H9 (cell line): ENCODE data around the gene GNAS-AS1. TPM values are rescaled to one million over a fixed set of nuclear protein-coding genes. Genes with fewer than 3 reads are reported as not detected.

Source experiments
- DNase-seq: peaks from one replicate; pipeline ENCODE4 v3.0.0-alpha.2; 2017
- H2AFZ ChIP-seq: one replicate; pipeline ENCODE4 v1.6.1; 2013; ENCODE audit warnings: mild to moderate bottlenecking, low read length, control low read depth, moderate library complexity
- H2AK5ac ChIP-seq: 2 replicates; pipeline ENCODE4 v1.6.1; 2013; ENCODE audit warnings: low read length, control low read depth, mixed read lengths; ENCODE audit not compliant: insufficient read length
- H2BK120ac ChIP-seq: one replicate; pipeline ENCODE4 v1.6.1; 2013; ENCODE audit warnings: low read depth, mild to moderate bottlenecking, low read length, control low read depth, inconsistent platforms; ENCODE audit not compliant: poor library complexity, severe bottlenecking
- H2BK12ac ChIP-seq: 2 replicates; pipeline ENCODE4 v1.6.1; 2013; ENCODE audit warnings: low read length, control low read depth, mixed read lengths, low read depth; ENCODE audit not compliant: insufficient read length
- H2BK15ac ChIP-seq: 2 replicates; pipeline ENCODE4 v1.6.1; 2013; ENCODE audit warnings: low read depth, low read length, control low read depth
- H2BK20ac ChIP-seq: one replicate; pipeline ENCODE4 v1.6.1; 2013; ENCODE audit warnings: low read depth, mild to moderate bottlenecking, low read length, control low read depth, inconsistent platforms; ENCODE audit not compliant: poor library complexity, severe bottlenecking
- H2BK5ac ChIP-seq: 2 replicates; pipeline ENCODE4 v1.6.1; 2013; ENCODE audit warnings: low read length, control low read depth, mixed read lengths; ENCODE audit not compliant: insufficient read length
- H3K14ac ChIP-seq: 2 replicates; pipeline ENCODE4 v1.6.1; 2013; ENCODE audit warnings: low read length, control low read depth; ENCODE audit not compliant: insufficient read depth
- H3K18ac ChIP-seq: 2 replicates; pipeline ENCODE4 v1.6.1; 2013; ENCODE audit warnings: low read depth, mild to moderate bottlenecking, mixed read lengths, low read length, control low read depth; ENCODE audit not compliant: insufficient read length
- H3K23ac ChIP-seq: 2 replicates; pipeline ENCODE4 v1.6.1; 2013; ENCODE audit warnings: low read length, control low read depth, mixed read lengths, low read depth; ENCODE audit not compliant: insufficient read length
- H3K23me2 ChIP-seq: 2 replicates; pipeline ENCODE4 v1.6.1; 2013; ENCODE audit warnings: low read depth, mild to moderate bottlenecking, mixed read lengths, low read length, control low read depth; ENCODE audit not compliant: insufficient read length, poor library complexity, severe bottlenecking
- H3K27ac ChIP-seq: 2 replicates; pipeline ENCODE4 v1.5.1; 2013; ENCODE audit warnings: low read length, control low read depth, mixed read lengths, low read depth; ENCODE audit not compliant: insufficient read length
- H3K27me3 ChIP-seq: 2 replicates; pipeline ENCODE4 v1.6.1; 2013; ENCODE audit warnings: low read length, control low read depth, inconsistent platforms; ENCODE audit not compliant: insufficient read depth
- H3K4ac ChIP-seq: 2 replicates; pipeline ENCODE4 v1.6.1; 2013; ENCODE audit warnings: low read depth, mild to moderate bottlenecking, control low read depth, inconsistent platforms, low read length, moderate library complexity
- H3K4me1 ChIP-seq: 2 replicates; pipeline ENCODE4 v1.6.1; 2013; ENCODE audit warnings: low read length, control low read depth, inconsistent platforms; ENCODE audit not compliant: insufficient read depth
- H3K4me2 ChIP-seq: 2 replicates; pipeline ENCODE4 v1.6.1; 2013; ENCODE audit warnings: low read length, control low read depth, mixed read lengths; ENCODE audit not compliant: insufficient read length, insufficient read depth
- H3K56ac ChIP-seq: 2 replicates; pipeline ENCODE4 v1.6.1; 2013; ENCODE audit warnings: low read depth, mild to moderate bottlenecking, mixed read lengths, low read length, control low read depth; ENCODE audit not compliant: insufficient read length
- H3K79me1 ChIP-seq: 2 replicates; pipeline ENCODE4 v1.6.1; 2013; ENCODE audit warnings: low read depth, mild to moderate bottlenecking, moderate library complexity, low read length, control low read depth, inconsistent platforms; ENCODE audit not compliant: insufficient read depth, poor library complexity, severe bottlenecking
- H3K79me2 ChIP-seq: 2 replicates; pipeline ENCODE4 v1.6.1; 2013; ENCODE audit warnings: low read length, control low read depth, inconsistent platforms; ENCODE audit not compliant: insufficient read depth
- H3K9ac ChIP-seq: 2 replicates; pipeline ENCODE4 v1.6.1; 2013; ENCODE audit warnings: low read length, control low read depth, mixed read lengths; ENCODE audit not compliant: insufficient read length; ENCODE audit errors: extremely low read depth
- H3K9me3 ChIP-seq: one replicate; pipeline ENCODE4 v1.6.1; 2013; ENCODE audit warnings: low read depth, low read length, inconsistent platforms; ENCODE audit not compliant: control insufficient read depth
- H3T11ph ChIP-seq: one replicate; pipeline ENCODE4 v1.6.1; 2013; ENCODE audit warnings: mild to moderate bottlenecking, low read length, control low read depth, inconsistent platforms
- H4K20me1 ChIP-seq: one replicate; pipeline ENCODE4 v1.6.1; 2013; ENCODE audit not compliant: control insufficient read depth, insufficient read length, insufficient read depth
- H4K5ac ChIP-seq: 2 replicates; pipeline ENCODE4 v1.6.1; 2013; ENCODE audit warnings: low read depth, mild to moderate bottlenecking, mixed read lengths, low read length, control low read depth; ENCODE audit not compliant: insufficient read length
- H4K8ac ChIP-seq: replicated peaks from 2 replicates; pipeline ENCODE4 v1.6.1; 2013; ENCODE audit warnings: low read length, control low read depth, mixed read lengths, low read depth; ENCODE audit not compliant: insufficient read length
- H4K91ac ChIP-seq: 2 replicates; pipeline ENCODE4 v1.6.1; 2013; ENCODE audit warnings: low read depth, mild to moderate bottlenecking, moderate library complexity, mixed read lengths, low read length, control low read depth; ENCODE audit not compliant: insufficient read length
- H3K27ac Mint-ChIP-seq, 3 experiments: 2 replicates in 2 of 3; 3 replicates in 1 of 3; pipeline ENCODE4 v1.8.0; 2020 to 2021; ENCODE audit warnings: mixed read lengths in 3 of 3, mild to moderate bottlenecking in 1 of 3, moderate library complexity in 1 of 3
- H3K27me3 Mint-ChIP-seq: 2 replicates; pipeline ENCODE4 v1.8.0; 2021; ENCODE audit warnings: low read depth, mild to moderate bottlenecking, moderate library complexity, mixed read lengths
- H3K36me3 Mint-ChIP-seq, 3 experiments: 2 replicates in 2 of 3; 3 replicates in 1 of 3; pipeline ENCODE4 v1.8.0; 2020 to 2021; ENCODE audit warnings: low read depth in 3 of 3, mixed read lengths in 3 of 3; ENCODE audit not compliant: insufficient read depth in 1 of 3
- H3K4me1 Mint-ChIP-seq, 2 experiments: 2 replicates each; pipeline ENCODE4 v1.8.0; 2020; ENCODE audit warnings: mixed read lengths in 2 of 2
- H3K4me3 Mint-ChIP-seq, 2 experiments: 2 replicates in 1 of 2; 3 replicates in 1 of 2; pipeline ENCODE4 v1.8.0; 2020 to 2021; ENCODE audit warnings: mild to moderate bottlenecking in 2 of 2, mixed read lengths in 2 of 2, moderate library complexity in 1 of 2
- H3K9me3 Mint-ChIP-seq, 2 experiments: 2 replicates in 1 of 2; 3 replicates in 1 of 2; pipeline ENCODE4 v1.8.0; 2020; ENCODE audit warnings: mild to moderate bottlenecking in 2 of 2, mixed read lengths in 2 of 2, moderate library complexity in 1 of 2
- WGBS: extraction: QIAGEN DNeasy Blood & Tissue Kit; methylation state at CpG from one replicate; pipeline ENCODE4 v1.1.7; 2013; ENCODE audit warnings: missing lambda C conversion rate, low lambda C conversion rate, mixed read lengths; ENCODE audit not compliant: insufficient read length; ENCODE audit errors: extremely low coverage; 5-methylcytosine and 5-hydroxymethylcytosine counted together
- total RNA-seq: library from RNA; stranded (reverse); gene quantifications from 2 replicates; pipeline ENCODE4 v1.2.1, GENCODE V29; 2021
- TF ChIP-seq, protein P1 (sequence below): fragments of 200-600 bp; sonication (generic); conservative IDR thresholded peaks from 3 replicates; pipeline ENCODE4 v1.8.0; 2021; ENCODE audit warnings: antibody characterized with exemption, mild to moderate bottlenecking

Gene GNAS-AS1
- total RNA-seq, 1 experiment from 2014 or later, result 11.3 TPM

GRCh38 chr20:58826271-58826670 lies 24.4 kb downstream of the GNAS-AS1 start:
- peaks cover 3 to 9% of the 10 kb centered on the region in 2 experiments; a peak in 4 of 5 replicates for H3K9me3 Mint-ChIP-seq
- no peak overlapping the region for H3K18ac ChIP-seq
- no peak overlapping the region for H3K27ac Mint-ChIP-seq
- no peak for DNase-seq
- H4K8ac ChIP-seq, result no peak overlapping the region
- TF ChIP-seq, protein P1, sequence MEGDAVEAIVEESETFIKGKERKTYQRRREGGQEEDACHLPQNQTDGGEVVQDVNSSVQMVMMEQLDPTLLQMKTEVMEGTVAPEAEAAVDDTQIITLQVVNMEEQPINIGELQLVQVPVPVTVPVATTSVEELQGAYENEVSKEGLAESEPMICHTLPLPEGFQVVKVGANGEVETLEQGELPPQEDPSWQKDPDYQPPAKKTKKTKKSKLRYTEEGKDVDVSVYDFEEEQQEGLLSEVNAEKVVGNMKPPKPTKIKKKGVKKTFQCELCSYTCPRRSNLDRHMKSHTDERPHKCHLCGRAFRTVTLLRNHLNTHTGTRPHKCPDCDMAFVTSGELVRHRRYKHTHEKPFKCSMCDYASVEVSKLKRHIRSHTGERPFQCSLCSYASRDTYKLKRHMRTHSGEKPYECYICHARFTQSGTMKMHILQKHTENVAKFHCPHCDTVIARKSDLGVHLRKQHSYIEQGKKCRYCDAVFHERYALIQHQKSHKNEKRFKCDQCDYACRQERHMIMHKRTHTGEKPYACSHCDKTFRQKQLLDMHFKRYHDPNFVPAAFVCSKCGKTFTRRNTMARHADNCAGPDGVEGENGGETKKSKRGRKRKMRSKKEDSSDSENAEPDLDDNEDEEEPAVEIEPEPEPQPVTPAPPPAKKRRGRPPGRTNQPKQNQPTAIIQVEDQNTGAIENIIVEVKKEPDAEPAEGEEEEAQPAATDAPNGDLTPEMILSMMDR, result no peak
- WGBS, result no CpG with 5 or more reads among the region's 5 CpGs
- H4K91ac ChIP-seq, result no peak overlapping the region
- H2AFZ ChIP-seq, result no peak overlapping the region
- H3K23ac ChIP-seq, result no peak overlapping the region
- H2BK5ac ChIP-seq, result no peak overlapping the region
- no peaks in the 10 kb centered on the region for H3K27me3 ChIP-seq
- H3K9ac ChIP-seq, result no peak overlapping the region
- H3K4me1 Mint-ChIP-seq, result peaks cover 3 to 6% of the 10 kb centered on the region in 2 experiments; a peak in 2 of 4 replicates
- H3K4ac ChIP-seq, result no peak overlapping the region
- H3K79me2 ChIP-seq, result peaks cover 18% of the 10 kb centered on the region; the same call in 1 of the 2 replicates
- no peaks in the 10 kb centered on the region for H3K23me2 ChIP-seq
- H2BK20ac ChIP-seq, result no peak overlapping the region
- H3K56ac ChIP-seq, result no peak overlapping the region
- no peak overlapping the region for H3K4me2 ChIP-seq
- no peaks in the 10 kb centered on the region for H3K9me3 ChIP-seq
- peaks cover 8% of the 10 kb centered on the region for H3K79me1 ChIP-seq
- no peak overlapping the region for H3T11ph ChIP-seq
- no peak overlapping the region for H2BK120ac ChIP-seq
- H2AK5ac ChIP-seq, result no peak overlapping the region
- peaks cover 6% of the 10 kb centered on the region for H4K20me1 ChIP-seq
- H3K4me3 Mint-ChIP-seq, result no peak overlapping the region
- H4K5ac ChIP-seq, result no peak overlapping the region
- H3K14ac ChIP-seq, result no peak overlapping the region
- H3K27me3 Mint-ChIP-seq, result peaks cover 7% of the 10 kb centered on the region; the same call in 1 of the 2 replicates
- H3K4me1 ChIP-seq, result no peaks in the 10 kb centered on the region
- peaks cover 34 to 56% (median 51%) of the 10 kb centered on the region in 3 experiments for H3K36me3 Mint-ChIP-seq
- H2BK12ac ChIP-seq, result no peak overlapping the region
- no peak overlapping the region for H2BK15ac ChIP-seq
- H3K27ac ChIP-seq, result no peak overlapping the region
